ENCODE data around the gene PQBP1.

DNA sequence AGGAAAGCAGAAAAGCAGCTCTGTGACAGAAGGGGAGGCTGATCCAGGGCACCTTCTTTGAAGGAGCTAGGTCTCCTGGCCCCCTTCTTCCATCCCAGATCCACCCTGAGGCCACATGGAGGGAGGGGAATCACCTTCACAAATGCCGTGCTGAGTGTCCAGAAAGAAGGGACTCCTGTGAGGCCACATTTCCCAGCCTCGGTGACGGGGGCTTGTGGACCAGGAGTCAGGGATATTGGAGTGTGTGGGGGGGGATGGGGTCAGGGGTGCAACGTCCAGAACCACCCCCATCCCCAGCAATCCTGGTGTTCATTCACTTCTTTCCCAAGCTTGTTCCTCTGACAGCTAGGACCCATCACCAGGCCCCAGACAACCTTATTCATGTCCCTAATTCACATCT lies 4.8 kb upstream of the PQBP1 start:
- TF ChIP-seq, protein P1, sequence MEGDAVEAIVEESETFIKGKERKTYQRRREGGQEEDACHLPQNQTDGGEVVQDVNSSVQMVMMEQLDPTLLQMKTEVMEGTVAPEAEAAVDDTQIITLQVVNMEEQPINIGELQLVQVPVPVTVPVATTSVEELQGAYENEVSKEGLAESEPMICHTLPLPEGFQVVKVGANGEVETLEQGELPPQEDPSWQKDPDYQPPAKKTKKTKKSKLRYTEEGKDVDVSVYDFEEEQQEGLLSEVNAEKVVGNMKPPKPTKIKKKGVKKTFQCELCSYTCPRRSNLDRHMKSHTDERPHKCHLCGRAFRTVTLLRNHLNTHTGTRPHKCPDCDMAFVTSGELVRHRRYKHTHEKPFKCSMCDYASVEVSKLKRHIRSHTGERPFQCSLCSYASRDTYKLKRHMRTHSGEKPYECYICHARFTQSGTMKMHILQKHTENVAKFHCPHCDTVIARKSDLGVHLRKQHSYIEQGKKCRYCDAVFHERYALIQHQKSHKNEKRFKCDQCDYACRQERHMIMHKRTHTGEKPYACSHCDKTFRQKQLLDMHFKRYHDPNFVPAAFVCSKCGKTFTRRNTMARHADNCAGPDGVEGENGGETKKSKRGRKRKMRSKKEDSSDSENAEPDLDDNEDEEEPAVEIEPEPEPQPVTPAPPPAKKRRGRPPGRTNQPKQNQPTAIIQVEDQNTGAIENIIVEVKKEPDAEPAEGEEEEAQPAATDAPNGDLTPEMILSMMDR (optimal IDR thresholded peaks at IDR 0.05 in 1 of 3, IDR thresholded peaks at IDR 0.05 in 1 of 3, conservative IDR thresholded peaks at IDR 0.05 in 1 of 3; ENCODE audit: extremely low read depth in 1 of 3, insufficient read depth in 2 of 3, low read length in 3 of 3), result no peak
- no peak for TF ChIP-seq EZH2 (IDR thresholded peaks at IDR 0.05; ENCODE audit: low read length)

Data from keratinocyte (primary cell).